ENCODE results near the gene CHST9.

CHST9 gene

GRCh38 chr18:26863122-26863879 lies 321.8 kb downstream of the CHST9 start:
- no peak for DNase-seq (ENCODE audit: low spot score)

- DNase-seq (ENCODE audit: low spot score) = no peak
Observed at GRCh38 chr18:26862084-26862483, 323.0 kb downstream of the CHST9 start.
